Activated CD4-positive, alpha-beta T cell treated with anti-CD3 and anti-CD28 coated beads, Interleukin-2, amount 50 U/mL, for 48 hours (primary cell): Measurements from ENCODE around the gene SPATA31E1.
"Not testable (repeated sequence)": the region's sequence is repeated elsewhere in the genome, so short reads cannot be mapped to it uniquely, and the experiment has no call there.

Experiments used
- DNase-seq, 2 experiments: peaks; one replicate each; pipeline ENCODE4 v3.0.0-alpha.2; 2020

The SPATA31E1 gene

DNA sequence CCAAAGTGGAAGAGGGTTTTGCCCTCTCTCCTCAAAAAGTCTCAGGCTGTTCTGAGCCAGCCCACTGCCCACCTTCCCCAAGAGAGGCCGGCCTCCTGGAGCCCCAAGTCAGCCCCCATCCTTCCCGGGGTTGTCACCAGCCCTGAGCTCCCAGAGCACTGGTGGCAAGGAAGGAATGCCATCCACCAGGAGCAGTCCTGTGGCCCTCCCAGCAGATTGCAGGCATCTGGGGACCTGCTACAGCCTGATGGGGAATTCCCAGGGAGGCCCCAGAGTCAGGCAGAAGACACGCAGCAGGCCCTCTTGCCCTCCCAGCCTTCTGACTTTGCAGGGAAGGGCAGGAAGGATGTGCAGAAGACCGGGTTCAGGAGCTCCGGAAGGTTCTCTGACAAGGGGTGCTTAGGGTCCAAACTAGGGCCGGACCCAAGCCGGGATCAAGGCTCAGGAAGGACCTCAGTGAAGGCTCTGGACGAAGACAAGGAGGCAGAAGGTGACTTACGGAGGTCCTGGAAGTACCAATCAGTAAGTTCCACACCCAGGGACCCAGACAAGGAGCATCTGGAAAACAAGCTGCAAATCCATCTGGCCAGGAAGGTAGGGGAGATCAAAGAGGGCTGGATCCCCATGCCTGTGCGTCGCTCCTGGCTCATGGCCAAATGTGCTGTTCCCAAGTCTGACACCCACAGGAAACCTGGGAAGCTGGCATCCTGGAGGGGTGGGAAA is 3.7 kb downstream of the SPATA31E1 start:
- DNase-seq = no peak

GRCh38 chr9:87886933-87887505 is 4.3 kb downstream of the SPATA31E1 start:
- DNase-seq = no peak

- DNase-seq = no peak
These were observed 5.2 kb downstream of the SPATA31E1 start for GRCh38 chr9:87887661-87888480.

GRCh38 chr9:87888501-87888900 is 5.8 kb downstream of the SPATA31E1 start:
- DNase-seq = no peak

DNA sequence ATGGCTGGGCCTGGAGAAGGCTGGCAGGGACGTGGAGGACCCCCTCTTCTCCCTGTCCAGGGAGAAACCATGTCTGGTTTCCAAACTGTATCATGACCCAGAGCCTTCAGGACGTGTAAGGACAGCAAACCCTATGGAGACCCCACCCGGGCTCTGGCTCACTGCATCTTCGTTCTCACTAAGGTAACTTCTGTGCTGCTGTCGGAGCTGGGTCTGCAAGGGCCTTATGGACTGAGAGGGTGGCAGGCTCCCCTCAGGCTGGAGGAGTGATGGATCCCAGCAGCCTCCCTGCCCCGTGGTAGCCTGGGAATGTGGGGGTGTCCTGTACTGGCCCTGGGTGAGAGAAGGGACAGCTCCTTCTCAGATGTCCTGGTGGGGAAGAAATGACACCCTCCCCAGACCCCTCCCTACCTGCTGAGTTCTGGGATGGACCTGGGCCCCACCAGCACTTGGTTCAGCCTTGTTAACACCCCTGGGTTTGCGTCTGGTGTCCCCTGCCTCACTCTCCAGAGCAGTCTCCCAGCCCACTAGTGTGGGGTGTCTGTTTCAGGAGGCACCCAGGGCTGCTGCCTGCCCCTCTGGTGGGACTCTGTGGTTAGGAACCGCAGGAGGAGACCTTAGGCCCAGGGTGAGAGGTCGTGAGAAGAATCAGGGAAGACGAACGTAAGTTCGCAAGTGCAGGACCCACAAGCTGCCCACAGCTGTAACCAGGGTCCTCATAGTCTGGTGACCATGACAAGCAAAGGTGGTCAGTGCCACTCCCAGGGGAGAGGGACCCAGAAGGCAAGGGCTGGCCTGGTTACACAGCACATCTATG is 6.6 kb downstream of the SPATA31E1 start:
- DNase-seq = no peak

- no peak for DNase-seq
These were observed 7.2 kb downstream of the SPATA31E1 start for GRCh38 chr9:87889882-87890252.

DNA sequence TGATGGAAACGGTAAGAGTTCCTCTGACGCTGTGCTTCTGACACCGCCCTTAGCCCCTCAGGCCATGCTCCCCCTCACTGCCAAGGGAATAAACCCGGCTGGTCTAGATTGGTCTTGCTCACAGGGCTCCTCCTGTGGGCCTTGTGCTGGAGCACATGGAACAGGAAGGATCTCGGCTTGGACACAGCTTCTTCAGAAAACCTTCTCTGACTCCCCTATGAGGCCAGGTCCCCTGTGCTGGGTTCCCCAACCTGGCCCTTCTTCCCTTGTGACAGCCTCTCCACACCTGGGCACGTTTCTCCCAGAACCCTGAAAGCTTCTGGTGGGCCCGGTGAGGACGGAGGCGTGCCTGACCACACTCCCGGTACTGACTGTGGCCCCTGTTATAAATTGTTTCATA is 8.2 kb downstream of the SPATA31E1 start:
- DNase-seq = no peak

DNA sequence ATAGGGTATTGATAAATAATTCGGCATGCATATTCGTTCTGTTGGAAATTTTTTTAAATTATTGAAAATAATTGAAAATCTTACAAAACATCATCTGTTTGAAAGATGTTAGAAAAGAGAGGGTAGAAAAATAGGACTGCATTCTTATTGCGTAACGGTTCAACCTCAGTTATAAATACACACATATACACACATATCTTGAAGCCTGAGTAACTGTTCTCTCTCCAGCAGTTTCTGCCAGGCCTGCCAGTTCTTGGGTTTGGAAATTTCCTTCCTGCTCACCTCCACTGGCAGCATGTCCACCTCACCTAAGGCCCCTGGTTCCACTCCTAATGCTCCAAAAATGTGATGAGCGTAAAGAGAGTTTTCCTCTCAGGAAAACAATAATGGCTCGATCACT is 9.1 kb downstream of the SPATA31E1 start:
- no peak for DNase-seq

- DNase-seq = no peak
These were observed 10.3 kb downstream of the SPATA31E1 start for GRCh38 chr9:87892956-87893355.

DNA sequence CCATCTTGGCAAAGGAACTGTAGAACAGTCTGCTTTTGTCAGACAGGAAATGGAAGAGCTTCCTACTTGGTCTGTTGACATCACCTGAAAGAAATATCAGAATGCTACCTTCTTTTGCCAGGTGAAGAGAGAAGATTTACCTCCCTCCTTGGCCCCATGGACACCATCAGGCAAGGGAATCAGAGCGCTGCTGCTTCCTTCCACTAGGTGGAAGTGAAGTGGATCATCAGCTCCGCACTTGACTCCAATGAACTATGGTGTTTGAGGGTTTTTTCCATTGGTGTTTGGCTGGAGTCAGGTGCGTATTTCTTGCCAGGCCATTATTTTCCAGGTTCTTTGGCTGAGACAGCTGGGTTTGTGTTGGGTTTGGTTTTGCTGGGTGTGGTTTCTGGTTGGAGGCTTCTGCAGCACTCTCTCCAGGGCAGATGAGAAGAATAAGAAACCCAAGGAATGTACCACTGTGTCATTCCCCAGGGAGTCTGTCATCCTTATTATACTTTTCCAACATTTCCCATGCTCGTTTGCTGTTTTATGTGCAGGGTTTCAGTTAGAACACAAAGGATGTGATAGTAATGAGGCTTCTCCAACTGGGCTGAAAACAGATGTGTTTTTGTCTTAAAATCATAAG is 12.4 kb downstream of the SPATA31E1 start:
- DNase-seq = no peak

GRCh38 chr9:87896891-87897290 is 14.2 kb downstream of the SPATA31E1 start:
- DNase-seq = no peak

DNA sequence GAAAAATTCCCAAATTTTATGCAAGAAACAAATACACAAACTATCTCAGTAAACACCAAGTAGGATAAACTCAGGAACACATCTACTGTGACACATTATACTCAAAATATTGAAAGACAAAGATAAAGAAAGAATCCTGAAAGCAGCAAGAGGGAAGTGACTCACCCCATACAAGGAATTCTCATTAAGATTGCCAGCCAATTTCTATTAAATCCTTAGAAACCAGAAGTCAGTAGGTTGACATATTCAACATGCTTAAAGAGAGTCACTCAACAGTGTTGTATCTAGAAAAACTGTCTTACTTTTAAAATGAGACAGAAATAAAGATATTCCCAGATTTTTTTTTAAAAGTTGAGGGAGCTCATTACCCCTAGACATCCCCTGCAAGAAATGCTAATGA is 15.5 kb downstream of the SPATA31E1 start:
- no peak for DNase-seq

DNA sequence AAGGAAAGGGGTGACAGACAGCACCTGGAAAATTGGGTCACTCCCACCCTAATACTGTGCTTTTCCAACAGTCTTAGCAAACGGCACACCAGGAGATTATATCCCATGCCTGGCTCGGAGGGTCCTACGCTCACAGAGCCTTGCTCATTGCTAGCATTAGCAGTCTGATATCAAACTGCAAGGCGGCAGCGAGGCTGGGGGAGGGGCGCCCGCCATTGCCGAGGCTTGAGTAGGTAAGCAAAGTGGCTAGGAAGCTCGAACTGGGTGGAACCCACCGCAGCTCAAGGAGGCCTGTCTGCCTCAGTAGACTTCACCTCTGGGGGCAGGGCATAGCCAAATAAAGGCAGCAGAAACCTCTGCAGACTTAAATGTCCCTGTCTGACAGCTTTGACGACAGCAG is 19.7 kb downstream of the SPATA31E1 start:
- not testable (repeated sequence) for DNase-seq

DNA sequence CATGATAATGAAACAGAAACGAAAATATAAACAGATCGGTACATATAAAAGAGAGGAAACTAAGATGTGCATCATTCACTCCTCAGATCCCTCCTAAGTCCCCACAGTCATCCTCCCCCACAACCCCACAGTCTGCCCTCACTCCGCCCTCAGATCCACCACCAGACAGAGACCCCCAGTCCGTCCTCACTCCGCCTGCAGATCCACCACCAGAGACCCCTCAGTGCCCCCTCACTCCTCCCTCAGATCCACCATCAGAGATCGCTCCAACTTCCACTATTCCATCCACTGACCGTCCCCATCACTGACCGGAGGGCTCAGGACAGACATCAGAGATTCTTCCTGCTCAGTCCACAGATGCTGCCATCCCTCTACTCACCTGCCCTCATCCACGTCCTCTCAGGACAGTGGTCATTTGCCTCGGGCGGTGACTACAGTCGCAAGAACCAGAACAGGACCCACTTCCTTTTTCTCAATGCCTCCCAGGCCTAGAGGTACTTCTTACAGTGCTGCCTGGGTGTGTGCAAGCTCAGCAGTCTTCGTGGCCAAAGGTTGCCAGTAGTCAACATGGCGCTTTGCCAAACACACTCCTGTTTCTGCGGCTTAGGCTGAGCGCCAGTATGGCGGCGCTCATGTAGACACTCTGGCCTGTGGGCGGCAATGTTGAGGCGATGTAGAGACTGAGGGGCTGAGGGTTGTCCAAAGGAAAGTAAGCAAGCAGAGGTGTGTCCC is 26.8 kb downstream of the SPATA31E1 start:
- DNase-seq = no peak

DNA sequence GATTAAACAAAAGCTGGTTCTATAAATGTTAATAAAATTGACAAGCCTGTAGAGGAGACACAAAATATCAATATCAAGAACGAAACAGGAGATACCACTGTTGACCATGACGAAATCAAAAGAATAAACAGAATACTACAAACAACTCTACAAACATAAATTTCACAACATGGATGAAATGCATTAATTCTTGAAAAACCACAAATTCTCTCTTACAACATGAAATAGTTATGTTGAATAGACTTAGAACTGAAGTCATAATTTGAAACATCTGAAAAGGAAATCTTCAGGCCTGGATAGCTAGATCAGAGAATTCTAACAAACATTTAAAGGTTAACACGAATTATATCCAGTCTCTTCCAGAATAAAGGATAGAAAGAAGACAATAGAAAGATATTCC is 28.1 kb downstream of the SPATA31E1 start:
- no peak for DNase-seq

DNA sequence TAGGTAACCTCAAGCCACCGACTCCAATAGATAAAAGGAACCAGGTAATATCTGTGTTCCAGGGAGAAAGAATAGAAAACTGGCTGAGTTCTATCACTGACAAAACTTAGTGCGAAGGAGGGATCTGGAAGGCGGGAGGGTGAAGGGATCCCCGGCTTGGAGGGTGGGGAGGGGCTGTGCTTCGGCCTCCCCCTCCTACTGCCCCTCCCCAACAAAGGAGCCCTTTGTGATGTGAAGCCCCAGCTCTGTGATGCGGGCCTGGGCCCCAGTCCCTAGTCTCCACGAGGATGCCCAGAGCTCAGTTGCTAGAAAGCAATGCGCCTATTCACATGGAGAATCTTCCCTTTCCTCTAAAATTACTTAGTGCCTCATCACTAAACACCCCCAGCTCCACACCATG is 35.0 kb downstream of the SPATA31E1 start, which contains the start of gene SPATA31C1:
SPATA31C1 (plus strand) TSS at position 301 of the 400 bp plus-strand sequence.
- not testable (repeated sequence) for DNase-seq

GRCh38 chr9:87919013-87919412 is 36.3 kb downstream of the SPATA31E1 start:
- not testable (repeated sequence) for DNase-seq

- DNase-seq = not testable (repeated sequence)
These were observed 38.9 kb downstream of the SPATA31E1 start for GRCh38 chr9:87921561-87921960.

GRCh38 chr9:87923012-87923411 is 40.3 kb downstream of the SPATA31E1 start:
- DNase-seq = peak; percentile 16 to 26

DNA sequence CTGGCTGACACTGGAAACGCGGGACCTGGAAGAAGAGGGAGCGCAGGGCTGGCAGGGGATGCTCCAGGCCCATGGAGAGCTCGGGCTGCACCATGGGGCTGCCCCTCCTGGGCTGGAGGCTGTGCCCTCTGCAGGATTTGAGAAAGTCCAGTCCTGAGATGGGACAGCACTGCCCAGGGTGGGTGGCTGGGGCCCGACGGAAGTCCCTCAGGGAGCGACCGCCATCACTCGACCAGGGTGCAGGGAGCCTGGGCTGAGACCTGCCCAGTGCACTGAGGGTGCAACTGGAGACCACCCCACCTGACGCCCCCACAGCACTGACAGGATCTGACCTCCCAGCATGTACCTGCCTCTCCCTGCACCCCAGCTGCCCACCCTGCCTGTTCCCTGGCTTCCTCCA is 42.2 kb downstream of the SPATA31E1 start:
- not testable (repeated sequence) for DNase-seq

- DNase-seq = not testable (repeated sequence)
These were observed 46.5 kb downstream of the SPATA31E1 start for GRCh38 chr9:87929152-87929551.

- not testable (repeated sequence) for DNase-seq
These were observed 51.8 kb downstream of the SPATA31E1 start for GRCh38 chr9:87934444-87934843.
